SH-SY5Y (cell line): ENCODE data around the gene DNAJC7.

Experiments
- GATA2 ChIP-seq: IDR thresholded peaks from 2 replicates; pipeline ENCODE4 v1.6.1; 2011; ENCODE audit warnings: mild to moderate bottlenecking, low read depth, low read length
- GATA3 ChIP-seq: IDR thresholded peaks from 2 replicates; pipeline ENCODE4 v1.6.1; 2011; ENCODE audit warnings: low read depth, mild to moderate bottlenecking, low read length, moderate library complexity

Gene DNAJC7

GRCh38 chr17:42005166-42005565, 12.1 kb downstream of the DNAJC7 start:
- TF ChIP-seq GATA3 (no peak), GATA2 (no peak)

- no peak for TF ChIP-seq GATA3
These were observed 14.4 kb downstream of the DNAJC7 start for GRCh38 chr17:42002792-42003301.

- TF ChIP-seq GATA3 (no peak), GATA2 (no peak)
These were observed 15.0 kb downstream of the DNAJC7 start for GRCh38 chr17:42002175-42002791.

GRCh38 chr17:42001729-42002128, 15.5 kb downstream of the DNAJC7 start:
- no peak for TF ChIP-seq GATA3
- TF ChIP-seq GATA2: no peak

- TF ChIP-seq GATA2 (no peak), GATA3 (no peak)
These were observed 16.7 kb downstream of the DNAJC7 start for GRCh38 chr17:42000413-42001133.

- no peak for TF ChIP-seq GATA2
- TF ChIP-seq GATA3: no peak
These were observed 18.7 kb downstream of the DNAJC7 start for GRCh38 chr17:41998497-41998896.

- TF ChIP-seq GATA2 (no peak), GATA3 (no peak)
These were observed 20.4 kb downstream of the DNAJC7 start for GRCh38 chr17:41996855-41997164.

GRCh38 chr17:41992576-41992975, 24.7 kb downstream of the DNAJC7 start:
- TF ChIP-seq GATA3 (no peak), GATA2 (no peak)

GRCh38 chr17:41989702-41990419, 27.4 kb downstream of the DNAJC7 start:
- TF ChIP-seq GATA3 (no peak), GATA2 (no peak)

GRCh38 chr17:41988418-41988817, 28.8 kb downstream of the DNAJC7 start:
- TF ChIP-seq GATA2: no peak
- no peak for TF ChIP-seq GATA3

GRCh38 chr17:41987642-41988041, 29.6 kb downstream of the DNAJC7 start:
- TF ChIP-seq GATA3 (no peak), GATA2 (no peak)

- TF ChIP-seq GATA2: no peak
- TF ChIP-seq GATA3: no peak
These were observed 30.6 kb downstream of the DNAJC7 start for GRCh38 chr17:41986634-41987033.

- TF ChIP-seq GATA3 (no peak), GATA2 (no peak)
These were observed 31.3 kb downstream of the DNAJC7 start for GRCh38 chr17:41985919-41986318.

GRCh38 chr17:41984454-41984853, 32.8 kb downstream of the DNAJC7 start:
- TF ChIP-seq GATA2: no peak
- TF ChIP-seq GATA3: no peak
